IMR-90 (cell line): ENCODE data around the gene MCF2L2. TPM values are rescaled to one million over a fixed set of nuclear protein-coding genes. Genes with fewer than 3 reads are reported as not detected.

Experiments used
- ATAC-seq: fragments of 200-7000 bp; cut with Tn5 transposase; 2 replicates; pipeline ENCODE4 v1.9.1; 2020; ENCODE audit warnings: low read depth, mild to moderate bottlenecking, moderate library complexity
- BruUV-seq: library from RNA; stranded (reverse); fragments of 400-500 nt; replicated peaks from 2 replicates; lab custom pipeline; 2021; lab: Mats Ljungman, UMichigan
- CTCF ChIA-PET: fragments of 300-600 bp; formaldehyde crosslinking; extraction: SDS; loops from one replicate; lab custom pipeline; 2021; ENCODE audit warnings: antibody characterized with exemption; lab: Yijun Ruan, JAX
- POLR2A ChIA-PET: fragments of 300-600 bp; sonication (Branson Sonifier 250); formaldehyde crosslinking; loops from one replicate; lab custom pipeline; 2022; ENCODE audit warnings: antibody characterized with exemption; ENCODE audit not compliant: unreplicated experiment; lab: Charles Lee
- DNase-seq: peaks from one replicate; pipeline ENCODE4 v3.0.0; 2013
- H2AFZ ChIP-seq: replicated peaks from 2 replicates; pipeline ENCODE3; 2013; ENCODE audit warnings: low read length, mild to moderate bottlenecking; ENCODE audit not compliant: poor library complexity
- H2AK5ac ChIP-seq: 2 replicates; pipeline ENCODE4 v1.6.1; 2013; ENCODE audit warnings: low read depth, low read length, inconsistent platforms
- H2AK9ac ChIP-seq: replicated peaks from 2 replicates; pipeline ENCODE3; 2013; ENCODE audit warnings: mild to moderate bottlenecking, low read depth, low read length, moderate library complexity; ENCODE audit not compliant: poor library complexity
- H2BK120ac ChIP-seq: 2 replicates; pipeline ENCODE4 v1.6.1; 2013; ENCODE audit warnings: low read depth, low read length, inconsistent platforms
- H2BK15ac ChIP-seq: 3 replicates; pipeline ENCODE4 v1.6.1; 2013; ENCODE audit warnings: low read depth, low read length, inconsistent platforms
- H2BK20ac ChIP-seq: 2 replicates; pipeline ENCODE4 v1.6.1; 2013; ENCODE audit warnings: low read depth, mild to moderate bottlenecking, inconsistent platforms, low read length, moderate library complexity
- H2BK5ac ChIP-seq: 2 replicates; pipeline ENCODE4 v1.6.1; 2013; ENCODE audit warnings: mild to moderate bottlenecking, low read depth, low read length, inconsistent platforms; ENCODE audit not compliant: poor library complexity, severe bottlenecking
- H3K14ac ChIP-seq: replicated peaks from 2 replicates; pipeline ENCODE4 v1.6.1; 2013; ENCODE audit warnings: low read depth, low read length, inconsistent platforms
- H3K18ac ChIP-seq: 2 replicates; pipeline ENCODE4 v1.6.1; 2013; ENCODE audit warnings: low read depth, low read length, control low read depth
- H3K23ac ChIP-seq: 2 replicates; pipeline ENCODE4 v1.6.1; 2013; ENCODE audit warnings: low read depth, low read length, inconsistent platforms
- H3K27ac ChIP-seq: 2 replicates; pipeline ENCODE4 v1.5.1; 2013; ENCODE audit warnings: mild to moderate bottlenecking, control low read depth, low read length; ENCODE audit not compliant: insufficient read depth
- H3K27me3 ChIP-seq: 2 replicates; pipeline ENCODE4 v1.6.1; 2013; ENCODE audit warnings: low read length; ENCODE audit not compliant: control insufficient read depth, insufficient read depth
- H3K36me3 ChIP-seq: 2 replicates; pipeline ENCODE4 v1.6.1; 2013; ENCODE audit warnings: low read length, mixed read lengths; ENCODE audit not compliant: control insufficient read depth, insufficient read depth
- H3K4ac ChIP-seq: 2 replicates; pipeline ENCODE4 v1.6.1; 2013; ENCODE audit warnings: low read depth, low read length, inconsistent platforms
- H3K4me1 ChIP-seq: 2 replicates; pipeline ENCODE4 v1.6.1; 2013; ENCODE audit warnings: low read length, mixed read lengths; ENCODE audit not compliant: control insufficient read depth, insufficient read depth
- H3K4me2 ChIP-seq: 2 replicates; pipeline ENCODE4 v1.6.1; 2013; ENCODE audit warnings: low read depth, mild to moderate bottlenecking, control low read depth, low read length, moderate library complexity
- H3K4me3 ChIP-seq: 2 replicates; pipeline ENCODE4 v1.5.1; 2013; ENCODE audit warnings: low read depth, mild to moderate bottlenecking, control low read depth, low read length, moderate library complexity; ENCODE audit not compliant: insufficient read depth
- H3K56ac ChIP-seq: 2 replicates; pipeline ENCODE4 v1.6.1; 2013; ENCODE audit warnings: low read length, inconsistent platforms; ENCODE audit not compliant: insufficient read depth; ENCODE audit errors: extremely low read depth
- H3K79me1 ChIP-seq, 2 experiments: 2 replicates each; pipeline ENCODE4 v1.6.1; 2013; ENCODE audit warnings: low read length in 2 of 2, inconsistent platforms in 1 of 2, low read depth in 1 of 2
- H3K9ac ChIP-seq: 2 replicates; pipeline ENCODE4 v1.6.1; 2013; ENCODE audit warnings: low read depth, low read length, control low read depth
- H3K9me1 ChIP-seq: 2 replicates; pipeline ENCODE4 v1.6.1; 2013; ENCODE audit warnings: low read length, inconsistent platforms; ENCODE audit not compliant: insufficient read depth
- H3K9me3 ChIP-seq: 2 replicates; pipeline ENCODE4 v1.6.1; 2013; ENCODE audit warnings: low read length; ENCODE audit not compliant: control insufficient read depth, insufficient read depth
- H4K20me1 ChIP-seq: 2 replicates; pipeline ENCODE4 v1.6.1; 2013; ENCODE audit warnings: low read length, inconsistent platforms; ENCODE audit not compliant: insufficient read depth
- H4K5ac ChIP-seq: 2 replicates; pipeline ENCODE4 v1.6.1; 2013; ENCODE audit warnings: mild to moderate bottlenecking, low read depth, low read length, control low read depth
- H4K8ac ChIP-seq, 2 experiments: 2 replicates each; pipeline ENCODE4 v1.6.1; 2013; ENCODE audit warnings: low read depth in 2 of 2, low read length in 2 of 2, control low read depth in 1 of 2, inconsistent platforms in 1 of 2
- H4K91ac ChIP-seq: 2 replicates; pipeline ENCODE4 v1.6.1; 2013; ENCODE audit warnings: low read depth, low read length, inconsistent platforms; ENCODE audit not compliant: insufficient read depth
- CEBPB ChIP-seq: IDR thresholded peaks from 2 replicates; pipeline ENCODE4 v1.6.1; 2012; ENCODE audit warnings: low read depth, low read length, improper control_type of control experiment
- ELK1 ChIP-seq: fragments of 150-350 bp; IDR thresholded peaks from 2 replicates; pipeline ENCODE4 v1.6.1; 2016; ENCODE audit warnings: low read depth, mild to moderate bottlenecking, low read length, moderate library complexity, borderline replicate concordance
- MAFK ChIP-seq: IDR thresholded peaks from 2 replicates; pipeline ENCODE4 v1.6.1; 2012; ENCODE audit warnings: low read depth, low read length, improper control_type of control experiment
- NFE2L2 ChIP-seq: fragments of 150-350 bp; IDR thresholded peaks from 2 replicates; pipeline ENCODE4 v1.6.1; 2016; ENCODE audit warnings: low read depth, mild to moderate bottlenecking, low read length
- POLR2A ChIP-seq: IDR thresholded peaks from 2 replicates; pipeline ENCODE4 v1.6.1; 2012; ENCODE audit warnings: mild to moderate bottlenecking, low read depth, low read length
- SMC3 ChIP-seq: fragments of 150-350 bp; IDR thresholded peaks from 2 replicates; pipeline ENCODE4 v1.6.1; 2016; ENCODE audit warnings: low read depth, mild to moderate bottlenecking, antibody characterized with exemption, low read length, moderate library complexity
- WGBS, 2 experiments: methylation state at CpG; one replicate each; pipeline versions ENCODE4 v1.1.5 to v1.1.7; 2013; ENCODE audit warnings: missing lambda C conversion rate in 2 of 2; ENCODE audit not compliant: insufficient read length in 1 of 2; ENCODE audit errors: extremely low coverage in 2 of 2; 5-methylcytosine and 5-hydroxymethylcytosine counted together
- dilution Hi-C: fragments of 300-500 bp; cut with HindIII; formaldehyde crosslinking; loops from one replicate; pipeline ENCODE4 v1.14.3; 2018; ENCODE audit warnings: low sequenced_read_pairs; ENCODE audit not compliant: unreplicated experiment
- in situ Hi-C: fragments of 300-500 bp; cut with MboI; formaldehyde crosslinking; loops from 3 replicates; pipeline ENCODE4 v1.14.3; 2019; ENCODE audit warnings: low sequenced_read_pairs, inconsistent platforms, mixed read lengths
- intact Hi-C: fragments of 100-400 bp; cut with micrococcal nuclease; formaldehyde crosslinking; loops from 2 replicates; pipeline ENCODE4 v1.10.0; 2022
- polyA plus RNA-seq, 3 experiments: library from polyadenylated mRNA; depleted of rRNA; stranded (reverse); fragments of >200 nt; gene quantifications; 2 replicates each; pipeline ENCODE4 v1.2.3, GENCODE V29; 2012; ENCODE audit warnings: low replicate concordance in 1 of 3
- total RNA-seq: library from RNA; depleted of rRNA; stranded (reverse); fragments of >200 nt; gene quantifications from 2 replicates; pipeline ENCODE4 v1.2.3, GENCODE V29; 2012

Gene MCF2L2
- total and polyA plus RNA-seq, 2 of the 4 experiments (the other 2 are of a cell fraction) = under 0.01 TPM; not detected in 1

- Histone ChIP-seq H2BK20ac (no peak overlapping the region), H2BK15ac (no peak overlapping the region), H3K79me1 (no peaks in the 10 kb centered on the region), H3K56ac (no peak overlapping the region), H4K8ac (no peak overlapping the region), H3K4me1 (peaks cover 3% of the 10 kb centered on the region), H2AK5ac (no peak overlapping the region), H2BK5ac (no peak overlapping the region), H4K5ac (no peak overlapping the region), H2BK120ac (no peak overlapping the region), H2AFZ (no peak overlapping the region), H4K20me1 (no peaks in the 10 kb centered on the region), H3K4me3 (no peak overlapping the region), H3K4me2 (no peak overlapping the region), H3K9me1 (no peaks in the 10 kb centered on the region; the same call in 1 of the 2 replicates), H3K23ac (no peak overlapping the region), H3K9ac (no peak overlapping the region), H3K14ac (no peak overlapping the region), H3K36me3 (no peaks in the 10 kb centered on the region), H3K18ac (no peak overlapping the region), H3K4ac (no peak overlapping the region), H3K27me3 (peaks cover 6% of the 10 kb centered on the region), H4K91ac (no peak overlapping the region), H3K9me3 (no peaks in the 10 kb centered on the region), H2AK9ac (no peak overlapping the region), H3K27ac (no peak overlapping the region)
- in situ Hi-C loops (no loop called here), dilution Hi-C loops (no loop called here), intact Hi-C loops (no loop called here)
- ChIA-PET CTCF (no interaction called here), POLR2A (no interaction called here)
- TF ChIP-seq MAFK (no peak), SMC3 (no peak), POLR2A (no peak), NFE2L2 (no peak), ELK1 (no peak), CEBPB (no peak)
- no CpG with 5 or more reads among the region's 4 CpGs for WGBS, 2 experiments
- BruUV-seq = no TSS peak
- DNase-seq (no peak), ATAC-seq (no peak)
These were observed 233.2 kb downstream of the MCF2L2 start for GRCh38 chr3:183195266-183195665.
